OCI-LY1 (cell line): ENCODE data around the gene PAPOLA.

Experiments used
- H2AFZ ChIP-seq: fragments of 200-600 bp; sonication (generic), shearing (Covaris generic); 2 replicates; pipeline ENCODE4 v1.6.0; 2014; ENCODE audit warnings: antibody characterized with exemption, mild to moderate bottlenecking, low read length
- H3F3A ChIP-seq: fragments of 200-600 bp; sonication (generic), shearing (Covaris generic); 2 replicates; pipeline ENCODE4 v1.6.0; 2014; ENCODE audit warnings: mild to moderate bottlenecking, antibody characterized with exemption, low read length, moderate library complexity; ENCODE audit not compliant: insufficient read depth
- H3K27ac ChIP-seq: fragments of 200-600 bp; sonication (generic); 2 replicates; pipeline ENCODE4 v1.5.1; 2014; ENCODE audit warnings: low read length, mixed run types, mild to moderate bottlenecking, low read depth; ENCODE audit not compliant: poor library complexity, severe bottlenecking
- H3K27me3 ChIP-seq: fragments of 200-600 bp; sonication (generic); 2 replicates; pipeline ENCODE4 v1.6.0; 2014; ENCODE audit warnings: antibody characterized with exemption, mild to moderate bottlenecking, low read length, moderate library complexity; ENCODE audit not compliant: insufficient read depth
- H3K36me3 ChIP-seq: fragments of 200-600 bp; sonication (generic); 2 replicates; pipeline ENCODE4 v1.6.1; 2014; ENCODE audit warnings: mild to moderate bottlenecking, antibody characterized with exemption, low read length, moderate library complexity, mixed read lengths; ENCODE audit not compliant: insufficient read depth
- H3K4me1 ChIP-seq: fragments of 200-600 bp; sonication (generic); 2 replicates; pipeline ENCODE4 v1.5.1; 2014; ENCODE audit warnings: mild to moderate bottlenecking, low read length, moderate library complexity; ENCODE audit not compliant: insufficient read depth, severe bottlenecking
- H3K4me2 ChIP-seq: fragments of 200-600 bp; sonication (generic), shearing (Covaris generic); 2 replicates; pipeline ENCODE4 v1.6.1; 2014; ENCODE audit warnings: low read length
- H3K4me3 ChIP-seq: fragments of 200-600 bp; sonication (generic); 2 replicates; pipeline ENCODE4 v1.5.1; 2014; ENCODE audit warnings: low read length, low read depth, mild to moderate bottlenecking, mixed read lengths; ENCODE audit not compliant: poor library complexity, severe bottlenecking
- H3K79me2 ChIP-seq: fragments of 200-600 bp; shearing (Covaris generic); 2 replicates; pipeline ENCODE4 v1.6.1; 2016; ENCODE audit warnings: mixed run types, low read length, mixed read lengths; ENCODE audit not compliant: insufficient read depth
- H3K9ac ChIP-seq: fragments of 200-600 bp; sonication (generic), shearing (Covaris generic); 2 replicates; pipeline ENCODE4 v1.6.1; 2014; ENCODE audit warnings: mild to moderate bottlenecking, low read length, mixed read lengths
- H3K9me2 ChIP-seq: fragments of 200-600 bp; sonication (generic), shearing (Covaris generic); 2 replicates; pipeline ENCODE4 v1.6.1; 2014; ENCODE audit warnings: low read depth, mild to moderate bottlenecking, low read length, mixed read lengths
- H3K9me3 ChIP-seq: fragments of 200-600 bp; shearing (Covaris generic); 2 replicates; pipeline ENCODE4 v1.6.1; 2014; ENCODE audit warnings: low read length, mixed read lengths
- H4K20me1 ChIP-seq: fragments of 200-600 bp; sonication (generic), shearing (Covaris generic); 2 replicates; pipeline ENCODE4 v1.6.0; 2016; ENCODE audit warnings: mild to moderate bottlenecking, low read length; ENCODE audit not compliant: insufficient read depth
- EZH2 ChIP-seq: fragments of 200-600 bp; sonication (generic), shearing (Covaris generic); IDR thresholded peaks from 2 replicates; pipeline ENCODE4 v1.8.0; 2017; ENCODE audit warnings: borderline replicate concordance, mixed run types, mild to moderate bottlenecking, antibody characterized with exemption, low read length, moderate library complexity, mixed read lengths
- TF ChIP-seq, protein P1 (sequence below): fragments of 200-600 bp; sonication (generic), shearing (Covaris generic); IDR thresholded peaks from 2 replicates; pipeline ENCODE4 v1.5.1; 2017; ENCODE audit warnings: mild to moderate bottlenecking, antibody characterized with exemption, low read length, moderate library complexity, mixed read lengths

Gene PAPOLA

DNA sequence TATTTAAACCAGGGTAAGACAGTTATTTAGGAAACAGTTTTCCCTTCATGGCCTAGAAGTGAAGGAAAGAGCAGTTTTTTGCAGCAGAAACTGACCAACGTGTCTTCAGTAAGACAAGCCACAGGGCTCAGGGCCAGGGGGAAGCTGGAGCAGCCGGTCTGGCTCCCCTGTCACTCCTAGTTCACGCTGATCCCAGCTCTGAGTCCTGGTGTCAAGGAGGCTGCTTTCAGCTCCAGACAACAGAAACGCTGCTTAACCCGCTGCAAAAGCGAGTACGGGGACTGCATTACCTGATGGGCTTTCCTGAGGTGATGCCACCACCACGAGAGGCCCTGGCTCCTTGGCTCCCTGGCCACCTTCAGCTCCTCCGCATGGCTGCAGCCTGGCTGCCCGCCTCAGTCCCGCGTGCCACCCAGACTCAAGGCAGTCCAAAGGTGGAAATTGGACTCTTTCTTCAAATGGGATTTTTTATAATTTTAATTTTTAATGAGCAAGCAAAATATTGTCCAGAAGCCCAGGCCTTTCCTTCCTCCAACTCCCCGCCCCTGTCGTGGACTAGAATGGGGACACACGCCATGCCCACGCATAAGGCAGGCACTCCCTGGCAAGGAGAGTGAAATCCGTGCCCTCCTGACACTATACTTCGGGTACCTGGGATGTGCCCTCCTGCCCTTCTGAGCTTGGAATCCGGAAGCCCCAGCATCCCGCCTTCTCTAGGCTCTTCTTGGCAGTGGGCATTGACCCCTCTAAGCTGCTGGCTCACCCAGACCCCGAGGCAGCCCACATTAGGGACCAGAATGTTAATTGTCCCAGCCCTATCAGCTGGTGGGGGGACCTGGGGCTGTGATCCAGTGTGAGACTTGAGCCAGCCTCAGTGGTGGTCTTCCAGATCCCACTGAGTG is 85.0 kb downstream of the PAPOLA start:
- H3K4me2 ChIP-seq: no peak overlapping the region
- H3F3A ChIP-seq: no peaks in the 10 kb centered on the region
- no peaks in the 10 kb centered on the region for H3K36me3 ChIP-seq
- H4K20me1 ChIP-seq: no peaks in the 10 kb centered on the region
- H3K27me3 ChIP-seq: no peaks in the 10 kb centered on the region
- no peak for TF ChIP-seq EZH2
- TF ChIP-seq, protein P1, sequence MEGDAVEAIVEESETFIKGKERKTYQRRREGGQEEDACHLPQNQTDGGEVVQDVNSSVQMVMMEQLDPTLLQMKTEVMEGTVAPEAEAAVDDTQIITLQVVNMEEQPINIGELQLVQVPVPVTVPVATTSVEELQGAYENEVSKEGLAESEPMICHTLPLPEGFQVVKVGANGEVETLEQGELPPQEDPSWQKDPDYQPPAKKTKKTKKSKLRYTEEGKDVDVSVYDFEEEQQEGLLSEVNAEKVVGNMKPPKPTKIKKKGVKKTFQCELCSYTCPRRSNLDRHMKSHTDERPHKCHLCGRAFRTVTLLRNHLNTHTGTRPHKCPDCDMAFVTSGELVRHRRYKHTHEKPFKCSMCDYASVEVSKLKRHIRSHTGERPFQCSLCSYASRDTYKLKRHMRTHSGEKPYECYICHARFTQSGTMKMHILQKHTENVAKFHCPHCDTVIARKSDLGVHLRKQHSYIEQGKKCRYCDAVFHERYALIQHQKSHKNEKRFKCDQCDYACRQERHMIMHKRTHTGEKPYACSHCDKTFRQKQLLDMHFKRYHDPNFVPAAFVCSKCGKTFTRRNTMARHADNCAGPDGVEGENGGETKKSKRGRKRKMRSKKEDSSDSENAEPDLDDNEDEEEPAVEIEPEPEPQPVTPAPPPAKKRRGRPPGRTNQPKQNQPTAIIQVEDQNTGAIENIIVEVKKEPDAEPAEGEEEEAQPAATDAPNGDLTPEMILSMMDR: no peak
- H3K27ac ChIP-seq: no peak overlapping the region
- no peak overlapping the region for H2AFZ ChIP-seq
- H3K4me1 ChIP-seq: no peaks in the 10 kb centered on the region
- no peaks in the 10 kb centered on the region for H3K9me3 ChIP-seq
- no peaks in the 10 kb centered on the region for H3K79me2 ChIP-seq
- no peaks in the 10 kb centered on the region for H3K9me2 ChIP-seq
- H3K9ac ChIP-seq: no peak overlapping the region
- no peak overlapping the region for H3K4me3 ChIP-seq

DNA sequence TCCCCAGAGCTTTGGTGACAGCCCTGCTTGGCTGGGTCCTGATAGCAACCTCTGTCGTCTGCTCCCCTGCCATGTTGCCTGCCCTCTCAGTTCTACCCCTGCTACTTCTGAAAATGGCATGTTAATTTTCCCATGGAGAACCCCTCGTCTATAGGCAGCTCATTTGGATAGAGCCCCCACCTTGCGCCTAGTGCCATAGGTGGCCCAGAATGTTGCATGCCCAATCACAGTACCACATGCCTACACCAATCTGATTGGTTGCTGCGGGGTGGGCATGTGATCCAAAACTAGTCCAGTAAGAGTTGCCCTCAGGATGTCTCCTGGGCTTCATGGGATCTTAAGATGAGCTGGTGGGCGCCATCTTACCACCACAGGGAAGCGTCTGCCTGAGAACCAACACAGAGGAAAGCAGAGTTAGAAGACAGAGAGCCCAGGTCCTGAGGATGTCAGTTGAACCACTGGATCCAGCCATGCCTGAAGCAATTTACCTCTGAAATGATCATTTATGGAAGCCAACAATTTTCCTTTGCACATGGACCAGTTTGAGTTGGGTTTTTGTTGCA is 85.7 kb downstream of the PAPOLA start:
- Histone ChIP-seq H3K4me3 (no peak overlapping the region), H3F3A (no peaks in the 10 kb centered on the region), H3K79me2 (no peaks in the 10 kb centered on the region), H3K9me3 (no peaks in the 10 kb centered on the region), H3K9me2 (no peaks in the 10 kb centered on the region), H4K20me1 (no peaks in the 10 kb centered on the region), H3K4me2 (no peak overlapping the region), H3K4me1 (no peaks in the 10 kb centered on the region), H2AFZ (no peak overlapping the region), H3K27ac (no peak overlapping the region), H3K27me3 (no peaks in the 10 kb centered on the region), H3K36me3 (no peaks in the 10 kb centered on the region), H3K9ac (no peak overlapping the region)
- no peak for TF ChIP-seq EZH2
- TF ChIP-seq, protein P1: no peak

DNA sequence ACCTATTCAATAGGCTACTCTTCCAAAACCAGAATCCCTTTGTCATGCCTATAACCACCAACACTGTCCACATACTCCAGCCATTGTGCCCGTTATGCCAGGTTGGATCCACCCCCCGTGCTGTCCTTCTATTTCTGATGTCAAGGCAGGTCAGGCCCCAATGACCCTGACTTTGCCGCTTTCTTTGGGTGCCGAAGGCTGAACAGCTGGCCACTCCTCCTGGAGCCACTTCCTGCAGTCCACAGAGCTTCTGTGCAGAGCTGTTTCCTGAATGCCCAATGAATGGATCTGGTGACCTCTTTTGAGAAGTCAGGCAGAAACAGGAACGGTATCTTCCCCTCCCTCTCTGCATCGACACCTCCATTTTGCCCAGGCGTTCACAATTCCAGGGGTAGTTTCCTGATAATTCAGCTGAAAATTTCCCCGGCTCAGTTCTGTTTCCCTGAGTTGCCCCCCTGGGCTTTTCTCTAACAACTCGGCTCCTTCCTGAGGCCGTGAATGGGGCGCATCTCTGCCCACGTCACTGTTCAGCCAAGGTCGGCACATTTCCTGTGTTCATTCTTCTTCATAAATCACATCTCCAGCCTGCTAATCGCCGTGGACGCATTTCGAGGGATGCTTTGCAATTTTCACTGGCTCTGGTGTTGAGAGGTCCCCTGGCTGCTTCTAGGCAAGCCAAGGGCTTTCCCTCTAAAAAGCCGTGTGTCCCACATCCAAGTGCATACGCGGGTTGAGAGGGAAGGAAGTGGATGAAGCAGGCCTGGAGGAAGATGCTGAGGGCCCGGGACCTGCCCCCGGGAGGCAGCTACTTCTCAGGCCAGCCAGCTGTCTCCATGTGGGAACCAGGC is 86.5 kb downstream of the PAPOLA start:
- no peak overlapping the region for H2AFZ ChIP-seq
- H3K9me2 ChIP-seq: no peaks in the 10 kb centered on the region
- H3K27me3 ChIP-seq: no peaks in the 10 kb centered on the region

More for the DNA sequence above, 86.5 kb downstream of the PAPOLA start:
- Histone ChIP-seq H4K20me1 (no peaks in the 10 kb centered on the region), H3K27ac (no peak overlapping the region), H3K4me2 (no peak overlapping the region; the same call in 1 of the 2 replicates), H3K4me1 (no peaks in the 10 kb centered on the region), H3K9me3 (no peaks in the 10 kb centered on the region), H3K9ac (no peak overlapping the region), H3F3A (no peaks in the 10 kb centered on the region), H3K36me3 (no peaks in the 10 kb centered on the region), H3K79me2 (no peaks in the 10 kb centered on the region), H3K4me3 (no peak overlapping the region)
- no peak for TF ChIP-seq EZH2
- TF ChIP-seq, protein P1: no peak
